H1 (cell line): ENCODE results near the gene OR2T6. TPM values are rescaled to one million over a fixed set of nuclear protein-coding genes. Genes with fewer than 3 reads are reported as not detected.

Source experiments
- CTCF ChIA-PET: fragments of 300-600 bp; sonication (Branson Sonifier 250); formaldehyde crosslinking; loops from one replicate; lab custom pipeline; 2021; ENCODE audit not compliant: partially characterized antibody; lab: Charles Lee
- POLR2A ChIA-PET: fragments of 300-600 bp; sonication (Branson Sonifier 250); formaldehyde crosslinking; loops from one replicate; lab custom pipeline; 2021; ENCODE audit warnings: inconsistent platforms; ENCODE audit not compliant: partially characterized antibody; lab: Charles Lee
- DNase-seq, 2 experiments: peaks; one replicate each; pipeline versions ENCODE4 v3.0.0 to v3.0.0-alpha.2; 2010 to 2022; ENCODE audit warnings: low spot score in 2 of 2, low read depth in 1 of 2, mixed read lengths in 1 of 2
- FAIRE-seq: peaks from 2 replicates; lab custom pipeline; 2011; peaks lifted over from hg19 to GRCh38; lab: Jason Lieb, UNC
- H2AFZ ChIP-seq: 2 replicates; pipeline ENCODE4 v1.8.1; 2012; ENCODE audit warnings: low read length, inconsistent platforms
- H2AK5ac ChIP-seq: 2 replicates; pipeline ENCODE4 v1.6.1; 2013; ENCODE audit warnings: low read depth, low read length
- H2BK120ac ChIP-seq: replicated peaks from 2 replicates; pipeline ENCODE3; 2013; ENCODE audit warnings: low read depth, low read length, inconsistent platforms
- H2BK12ac ChIP-seq: 2 replicates; pipeline ENCODE4 v1.6.1; 2013; ENCODE audit warnings: low read depth, low read length
- H2BK15ac ChIP-seq: 2 replicates; pipeline ENCODE4 v1.6.1; 2013; ENCODE audit warnings: low read length
- H2BK20ac ChIP-seq: 2 replicates; pipeline ENCODE4 v1.6.1; 2013; ENCODE audit warnings: low read length
- H2BK5ac ChIP-seq: 2 replicates; pipeline ENCODE4 v1.6.1; 2013; ENCODE audit warnings: low read depth, low read length
- H3K14ac ChIP-seq: 2 replicates; pipeline ENCODE4 v1.6.1; 2013; ENCODE audit warnings: inconsistent platforms; ENCODE audit not compliant: insufficient read length
- H3K18ac ChIP-seq: 2 replicates; pipeline ENCODE4 v1.6.1; 2013; ENCODE audit warnings: low read length; ENCODE audit errors: extremely low read depth
- H3K23ac ChIP-seq: 2 replicates; pipeline ENCODE4 v1.6.1; 2013; ENCODE audit warnings: inconsistent platforms; ENCODE audit not compliant: insufficient read length
- H3K23me2 ChIP-seq: 2 replicates; pipeline ENCODE4 v1.6.1; 2013; ENCODE audit warnings: low read depth, low read length
- H3K27ac ChIP-seq: 2 replicates; pipeline ENCODE4 v1.6.1; 2011; ENCODE audit warnings: low read depth, low read length, inconsistent platforms
- H3K27me3 ChIP-seq, 4 experiments: replicated peaks in 1 of 4; 1 replicate in 1 of 4; 2 replicates in 3 of 4; pipeline versions ENCODE4 v1.6.1 to v1.8.1; 2011 to 2013; ENCODE audit warnings: low read length in 3 of 4, mild to moderate bottlenecking in 3 of 4, inconsistent platforms in 2 of 4, mixed read lengths in 2 of 4, moderate library complexity in 1 of 4; ENCODE audit not compliant: control insufficient read depth in 3 of 4, insufficient read depth in 3 of 4; ENCODE audit errors: extremely low read depth in 1 of 4
- H3K36me3 ChIP-seq, 4 experiments: 2 replicates each; pipeline versions ENCODE4 v1.6.1 to v1.8.1; 2011 to 2013; ENCODE audit warnings: mild to moderate bottlenecking in 4 of 4, low read length in 3 of 4, moderate library complexity in 2 of 4, control low read depth in 1 of 4, inconsistent platforms in 1 of 4; ENCODE audit not compliant: insufficient read depth in 4 of 4, control insufficient read depth in 2 of 4
- H3K4ac ChIP-seq: replicated peaks from 2 replicates; pipeline ENCODE3; 2013; ENCODE audit warnings: low read length, low read depth, mixed read lengths, inconsistent platforms; ENCODE audit not compliant: insufficient read length
- H3K4me1 ChIP-seq, 4 experiments: replicated peaks in 1 of 4; 1 replicate in 1 of 4; 2 replicates in 3 of 4; pipeline versions ENCODE4 v1.6.1 to v1.8.1; 2011 to 2013; ENCODE audit warnings: low read length in 3 of 4, inconsistent platforms in 2 of 4, mixed read lengths in 1 of 4; ENCODE audit not compliant: insufficient read depth in 4 of 4, control insufficient read depth in 3 of 4
- H3K4me2 ChIP-seq, 2 experiments: 2 replicates each; pipeline versions ENCODE4 v1.6.1 to v1.8.1; 2011 to 2013; ENCODE audit warnings: low read depth in 2 of 2, low read length in 2 of 2, control low read depth in 1 of 2, inconsistent platforms in 1 of 2, mild to moderate bottlenecking in 1 of 2; ENCODE audit not compliant: insufficient read depth in 1 of 2
- H3K4me3 ChIP-seq, 4 experiments: fragments of 200-600, 300-600 bp in 1 of 4; sonication (generic), shearing (Covaris generic), sonication (Bioruptor Twin) in 1 of 4; 2 replicates each; pipeline versions ENCODE4 v1.5.1 to v1.8.1; 2011 to 2016; ENCODE audit warnings: low read length in 4 of 4, low read depth in 3 of 4, control low read depth in 2 of 4, inconsistent platforms in 2 of 4, mild to moderate bottlenecking in 2 of 4, mixed read lengths in 1 of 4, moderate library complexity in 1 of 4; ENCODE audit not compliant: insufficient read depth in 2 of 4; ENCODE audit errors: extremely low read depth in 1 of 4
- H3K56ac ChIP-seq: replicated peaks from 2 replicates; pipeline ENCODE3; 2013; ENCODE audit warnings: low read depth, mild to moderate bottlenecking, mixed read lengths, low read length, inconsistent platforms; ENCODE audit not compliant: insufficient read length
- H3K79me1 ChIP-seq: 2 replicates; pipeline ENCODE4 v1.6.1; 2013; ENCODE audit warnings: low read depth, low read length, control low read depth
- H3K79me2 ChIP-seq, 2 experiments: 2 replicates each; pipeline versions ENCODE4 v1.6.1 to v1.8.1; 2012 to 2013; ENCODE audit warnings: low read length in 2 of 2, mild to moderate bottlenecking in 2 of 2, inconsistent platforms in 1 of 2; ENCODE audit not compliant: insufficient read depth in 2 of 2, control insufficient read depth in 1 of 2
- H3K9ac ChIP-seq, 4 experiments: replicated peaks in 1 of 4; 1 replicate in 1 of 4; 2 replicates in 3 of 4; pipeline versions ENCODE4 v1.6.1 to v1.8.1; 2011 to 2013; ENCODE audit warnings: low read depth in 3 of 4, low read length in 3 of 4, control low read depth in 2 of 4, mild to moderate bottlenecking in 2 of 4, moderate library complexity in 2 of 4, inconsistent platforms in 1 of 4; ENCODE audit errors: extremely low read depth in 1 of 4
- H3K9me3 ChIP-seq, 2 experiments: 2 replicates each; pipeline versions ENCODE4 v1.6.1 to v1.8.1; 2012 to 2013; ENCODE audit warnings: mild to moderate bottlenecking in 2 of 2, moderate library complexity in 2 of 2, control low read depth in 1 of 2, inconsistent platforms in 1 of 2, low read depth in 1 of 2, low read length in 1 of 2, mixed read lengths in 1 of 2; ENCODE audit not compliant: insufficient read depth in 2 of 2
- H4K20me1 ChIP-seq, 2 experiments: replicated peaks in 1 of 2; 2 replicates each; pipeline versions ENCODE3 to v1.8.1; 2011 to 2013; ENCODE audit warnings: inconsistent platforms in 2 of 2, low read length in 2 of 2, mild to moderate bottlenecking in 1 of 2; ENCODE audit not compliant: insufficient read depth in 2 of 2, control insufficient read depth in 1 of 2
- H4K5ac ChIP-seq: 2 replicates; pipeline ENCODE4 v1.6.1; 2013; ENCODE audit warnings: low read length, low read depth, mixed read lengths, inconsistent platforms; ENCODE audit not compliant: insufficient read length
- H4K8ac ChIP-seq: 2 replicates; pipeline ENCODE4 v1.8.0; 2013; ENCODE audit warnings: mild to moderate bottlenecking, moderate library complexity, low read length, inconsistent platforms; ENCODE audit not compliant: insufficient read depth; ENCODE audit errors: extremely low read depth
- H4K91ac ChIP-seq: replicated peaks from 2 replicates; pipeline ENCODE3; 2013; ENCODE audit warnings: low read length, mixed read lengths, inconsistent platforms; ENCODE audit not compliant: insufficient read length
- RBBP5 ChIP-seq: IDR thresholded peaks from 2 replicates; pipeline ENCODE4 v1.7.1; 2012; ENCODE audit warnings: low read depth, mild to moderate bottlenecking, inconsistent platforms, low read length, moderate library complexity, borderline replicate concordance
- WGBS, 2 experiments: shearing (Covaris generic) in 1 of 2; methylation state at CpG; one replicate each; pipeline versions ENCODE4 v1.1.6 to v1.1.7; 2013 to 2015; ENCODE audit warnings: low lambda C conversion rate in 2 of 2, mixed read lengths in 2 of 2, inconsistent platforms in 1 of 2, low coverage in 1 of 2, missing lambda C conversion rate in 1 of 2; ENCODE audit not compliant: insufficient replicate concordance in 2 of 2, insufficient coverage in 1 of 2, insufficient read length in 1 of 2; ENCODE audit errors: extremely low coverage in 1 of 2, missing lambda C conversion rate in 1 of 2; 5-methylcytosine and 5-hydroxymethylcytosine counted together
- polyA plus RNA-seq, 7 experiments: library from polyadenylated mRNA; depleted of rRNA in 3 of 7; stranded (reverse) in 5 of 7; unstranded in 2 of 7; fragments of >200 nt in 5 of 7; fragments of 200-250 nt in 2 of 7; gene quantifications; 1 replicate in 5 of 7; 2 replicates in 1 of 7; 4 replicates in 1 of 7; pipeline versions ENCODE4 v1.2.1 to v1.2.3, GENCODE V29; 2011 to 2013; ENCODE audit warnings: missing spikeins in 2 of 7, mixed read lengths in 2 of 7
- total RNA-seq: library from RNA; stranded (reverse); fragmentation: NEBNext Ultra II Directional; extraction: Animal tissue kit (Norgen Biotek cat#: 25700); gene quantifications from 2 replicates; pipeline ENCODE4 v1.2.1, GENCODE V29; 2021

The OR2T6 gene
- total and polyA plus RNA-seq, 2 of the 8 experiments (the other 6 are each of a cell fraction or from before 2014, with no cell fraction given), result not detected

DNA sequence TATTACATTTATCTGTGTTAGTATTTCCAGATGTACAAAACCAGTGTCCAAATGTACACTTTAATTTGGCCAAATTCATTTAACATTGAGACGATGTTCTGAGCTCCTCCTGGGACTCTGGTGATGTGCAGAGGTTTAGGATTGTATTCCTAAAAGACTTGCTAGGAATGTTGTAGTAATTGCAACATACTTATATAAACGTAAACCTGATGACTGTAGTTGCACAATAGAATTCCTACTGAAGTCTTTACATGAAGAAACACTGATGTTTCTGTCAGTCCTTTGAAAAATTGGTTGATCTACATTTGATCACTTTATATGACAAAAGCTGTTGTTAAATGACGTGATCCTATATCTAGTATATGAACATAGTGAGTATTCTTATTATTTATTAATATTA is 32.1 kb upstream of the OR2T6 start:
- H3K4me1 ChIP-seq, result no peaks in the 10 kb centered on the region
- DNase-seq, result no peak
- CTCF ChIA-PET, result no interaction called here
- H3K9me3 ChIP-seq, result peaks cover 32 to 51% of the 10 kb centered on the region in 2 experiments
- POLR2A ChIA-PET, result no interaction called here
- no peak overlapping the region for H3K4me3 ChIP-seq
- no peak overlapping the region for H3K4ac ChIP-seq
- no peak overlapping the region for H2AFZ ChIP-seq
- H4K5ac ChIP-seq, result no peak overlapping the region
- H4K91ac ChIP-seq, result no peak overlapping the region
- no peak overlapping the region for H4K8ac ChIP-seq
- H2BK120ac ChIP-seq, result no peak overlapping the region
- H3K56ac ChIP-seq, result no peak overlapping the region
- H3K14ac ChIP-seq, result no peak overlapping the region
- no peak overlapping the region for H2BK20ac ChIP-seq
- H3K79me1 ChIP-seq, result no peaks in the 10 kb centered on the region
- no peak overlapping the region for H2BK12ac ChIP-seq
- H3K23me2 ChIP-seq, result no peaks in the 10 kb centered on the region
- no peaks in the 10 kb centered on the region for H3K27me3 ChIP-seq
- 45% methylated on average over 3 of the region's 3 CpGs; no CpG with 5 or more reads in 1 of the 2 experiments for WGBS, 2 experiments
- no peak overlapping the region for H3K23ac ChIP-seq
- H3K9ac ChIP-seq, result no peak overlapping the region
- H3K79me2 ChIP-seq, result no peaks in the 10 kb centered on the region
- TF ChIP-seq RBBP5, result no peak
- no peak overlapping the region for H2BK15ac ChIP-seq
- H3K4me2 ChIP-seq, result no peak overlapping the region
- H2AK5ac ChIP-seq, result no peak overlapping the region
- no peak overlapping the region for H3K27ac ChIP-seq
- H3K36me3 ChIP-seq, result no peaks in the 10 kb centered on the region
- FAIRE-seq, result no peak
- no peak overlapping the region for H2BK5ac ChIP-seq
- no peak overlapping the region for H3K18ac ChIP-seq
- no peaks in the 10 kb centered on the region for H4K20me1 ChIP-seq
